T-cell (primary cell): ENCODE measurements around the gene PRICKLE2. TPM values are rescaled to one million over a fixed set of nuclear protein-coding genes. Genes with fewer than 3 reads are reported as not detected.

Experiments used
- ATAC-seq, 4 experiments: fragments of 200-7000 bp in 3 of 4; fragments of 150-1000 bp in 1 of 4; cut with Tn5 transposase; replicated peaks in 1 of 4; 1 replicate in 3 of 4; 2 replicates in 1 of 4; pipeline ENCODE4 v1.10.0; 2021; ENCODE audit warnings: moderate library complexity in 3 of 4, mild to moderate bottlenecking in 2 of 4, moderate number of reproducible peaks in 1 of 4
- CTCF ChIA-PET, 2 donors: fragments of 300-600 bp; sonication (Branson Sonifier 250); formaldehyde crosslinking; loops; one replicate each; lab custom pipeline; 2022; ENCODE audit warnings: antibody characterized with exemption in 2 of 2; lab: Charles Lee
- POLR2A ChIA-PET, 2 donors: fragments of 300-600 bp; sonication (Branson Sonifier 250); formaldehyde crosslinking; loops; one replicate each; lab custom pipeline; 2022; ENCODE audit warnings: antibody characterized with exemption in 2 of 2; lab: Charles Lee
- DNase-seq, 35 experiments: peaks; one replicate each; pipeline versions ENCODE4 v3.0.0 to v3.0.0-alpha.2; 2013 to 2023
- H3K27ac ChIP-seq: one replicate; pipeline ENCODE4 v1.5.1; 2013; ENCODE audit warnings: low read length
- H3K27me3 ChIP-seq, 2 experiments: replicated peaks in 1 of 2; 1 replicate in 1 of 2; 2 replicates in 1 of 2; pipeline versions ENCODE4 v1.6.1 to v1.7.0; 2013; ENCODE audit warnings: low read length in 1 of 2, mixed read lengths in 1 of 2; ENCODE audit not compliant: control insufficient read depth in 2 of 2, insufficient read depth in 2 of 2; ENCODE audit errors: extremely low read depth in 1 of 2
- H3K36me3 ChIP-seq, 2 donors: 1 replicate in 1 of 2; 2 replicates in 1 of 2; pipeline versions ENCODE4 v1.6.1 to v1.7.0; 2013; ENCODE audit warnings: low read length in 1 of 2; ENCODE audit not compliant: control insufficient read depth in 2 of 2, insufficient read depth in 1 of 2; ENCODE audit errors: extremely low read depth in 1 of 2
- H3K4me1 ChIP-seq, 2 experiments: 1 replicate in 1 of 2; 2 replicates in 1 of 2; pipeline versions ENCODE4 v1.6.1 to v1.7.0; 2013; ENCODE audit warnings: low read length in 2 of 2, mixed read lengths in 1 of 2; ENCODE audit not compliant: insufficient read depth in 2 of 2, control insufficient read depth in 1 of 2; ENCODE audit errors: extremely low read depth in 1 of 2
- H3K4me3 ChIP-seq, 2 donors: 1 replicate in 1 of 2; 2 replicates in 1 of 2; pipeline versions ENCODE4 v1.5.1 to v1.7.0; 2013; ENCODE audit warnings: mild to moderate bottlenecking in 2 of 2, low read length in 1 of 2, moderate library complexity in 1 of 2; ENCODE audit not compliant: control insufficient read depth in 1 of 2; ENCODE audit errors: extremely low read depth in 1 of 2
- H3K9me3 ChIP-seq: 2 replicates; pipeline ENCODE4 v1.7.0; 2013
- H3K27ac Mint-ChIP-seq, 2 donors: one replicate each; pipeline ENCODE4 v1.8.0; 2020 to 2021; ENCODE audit warnings: mild to moderate bottlenecking in 2 of 2, mixed read lengths in 2 of 2
- H3K27me3 Mint-ChIP-seq, 2 donors: one replicate each; pipeline ENCODE4 v1.8.0; 2021 to 2022; ENCODE audit warnings: mixed read lengths in 2 of 2
- H3K36me3 Mint-ChIP-seq: one replicate; pipeline ENCODE4 v1.8.0; 2021; ENCODE audit warnings: mixed read lengths
- H3K4me1 Mint-ChIP-seq, 3 donors: one replicate each; pipeline ENCODE4 v1.8.0; 2020 to 2022; ENCODE audit warnings: mixed read lengths in 3 of 3, mild to moderate bottlenecking in 1 of 3
- H3K4me3 Mint-ChIP-seq, 3 donors: one replicate each; pipeline ENCODE4 v1.8.0; 2020 to 2022; ENCODE audit warnings: mild to moderate bottlenecking in 3 of 3, mixed read lengths in 3 of 3, moderate library complexity in 3 of 3
- H3K9me3 Mint-ChIP-seq, 3 donors: one replicate each; pipeline ENCODE4 v1.8.0; 2020 to 2022; ENCODE audit warnings: mixed read lengths in 3 of 3
- WGBS: methylation state at CpG from one replicate; pipeline ENCODE4 v1.1.5; 2013; ENCODE audit warnings: missing lambda C conversion rate; ENCODE audit not compliant: insufficient coverage; 5-methylcytosine and 5-hydroxymethylcytosine counted together
- total RNA-seq, 35 experiments: library from RNA in 6 of 35; stranded (reverse) in 6 of 35; fragments of 120-200 nt in 1 of 35; gene quantifications; one replicate each; pipeline versions ENCODE4 v1.2.1 to v1.2.4 and lab custom pipeline; 2013 to 2026

PRICKLE2 gene
- total RNA-seq, 5 donors from 2014 or later (not counting 1 experiment from before 2014, with no cell fraction given) = 0.06 to 0.13 (median 0.09) TPM; not detected in 2

DNA sequence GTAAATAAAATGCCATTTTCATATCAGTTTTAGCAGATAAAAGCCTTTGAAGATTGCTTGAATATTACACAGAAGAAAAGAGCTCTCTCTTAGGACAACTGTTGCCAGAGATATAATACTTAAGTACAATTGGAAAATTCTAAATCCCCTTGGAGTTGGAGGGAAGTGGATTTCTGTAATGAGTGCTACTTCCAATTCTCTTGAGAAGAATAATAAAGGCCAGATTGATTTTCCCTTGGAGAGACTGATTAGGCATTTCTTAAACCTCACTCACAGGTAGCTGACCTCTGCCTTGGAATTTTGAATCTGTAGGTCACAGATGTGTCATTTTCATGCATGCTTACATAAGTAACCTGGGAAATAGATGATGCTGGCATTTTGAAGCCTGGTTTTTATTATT, 172.1 kb downstream of the PRICKLE2 start:
- ATAC-seq = no peak
- Histone ChIP-seq H3K27ac (no peak overlapping the region), H3K27me3 (peaks cover 0 to 5% of the 10 kb centered on the region in 2 experiments), H3K36me3 (no peaks in the 10 kb centered on the region), H3K9me3 (no peaks in the 10 kb centered on the region), H3K4me3 (no peak overlapping the region), H3K4me1 (no peaks in the 10 kb centered on the region)
- Mint-ChIP-seq H3K9me3 (peaks cover 0 to 4% (median 0%) of the 10 kb centered on the region in 3 donors), H3K27ac (no peak overlapping the region), H3K4me3 (no peak overlapping the region), H3K4me1 (peaks cover 0 to 3% (median 0%) of the 10 kb centered on the region in 3 donors), H3K36me3 (no peaks in the 10 kb centered on the region), H3K27me3 (peaks cover 26 to 38% of the 10 kb centered on the region in 2 donors)
- DNase-seq = no peak
- ChIA-PET POLR2A (interaction anchor here in 1 of 2 donors (0.7 kb wide), 1 partner anchor 130 kb away, joined by 3 read pairs; no protein-coding TSS in a partner anchor), CTCF (no interaction called here)

GRCh38 chr3:64049832-64050231, 175.4 kb downstream of the PRICKLE2 start:
- ChIA-PET CTCF (interaction anchor here in 1 of 2 donors (0.6 kb wide), 1 partner anchor 434 kb away, joined by 4 read pairs; no protein-coding TSS in a partner anchor), POLR2A (no interaction called here)
- H3K27me3 Mint-ChIP-seq = peaks cover 18% of the 10 kb centered on the region in 2 donors
- no peaks in the 10 kb centered on the region for H3K9me3 Mint-ChIP-seq
- no peak overlapping the region for H3K27ac Mint-ChIP-seq
- WGBS = 80% methylated on average over 4 of the region's 4 CpGs
- Histone ChIP-seq H3K4me1 (no peaks in the 10 kb centered on the region), H3K27ac (no peak overlapping the region), H3K9me3 (no peaks in the 10 kb centered on the region), H3K36me3 (no peaks in the 10 kb centered on the region), H3K4me3 (no peak overlapping the region), H3K27me3 (peaks cover 3 to 6% of the 10 kb centered on the region in 2 experiments)
- H3K4me3 Mint-ChIP-seq = no peak overlapping the region
- no peak for ATAC-seq
- H3K36me3 Mint-ChIP-seq = no peaks in the 10 kb centered on the region
- peaks cover 0 to 3% (median 0%) of the 10 kb centered on the region in 3 donors for H3K4me1 Mint-ChIP-seq
- no peak for DNase-seq

GRCh38 chr3:64049136-64049535, 176.1 kb downstream of the PRICKLE2 start:
- Mint-ChIP-seq H3K4me1 (peaks cover 0 to 3% (median 0%) of the 10 kb centered on the region in 3 donors), H3K27ac (no peak overlapping the region), H3K4me3 (no peak overlapping the region), H3K9me3 (no peaks in the 10 kb centered on the region), H3K36me3 (no peaks in the 10 kb centered on the region), H3K27me3 (peaks cover 18 to 21% of the 10 kb centered on the region in 2 donors)
- CTCF ChIA-PET = no interaction called here
- H3K4me1 ChIP-seq = no peaks in the 10 kb centered on the region
- ATAC-seq = no peak
- H3K27ac ChIP-seq = no peak overlapping the region
- no peak for DNase-seq
- WGBS = 57% methylated on average over 1 of the region's 3 CpGs
- no peaks in the 10 kb centered on the region for H3K9me3 ChIP-seq
- peaks cover 3 to 6% of the 10 kb centered on the region in 2 experiments for H3K27me3 ChIP-seq
- POLR2A ChIA-PET = no interaction called here
- H3K4me3 ChIP-seq = no peak overlapping the region
- H3K36me3 ChIP-seq = no peaks in the 10 kb centered on the region

DNA sequence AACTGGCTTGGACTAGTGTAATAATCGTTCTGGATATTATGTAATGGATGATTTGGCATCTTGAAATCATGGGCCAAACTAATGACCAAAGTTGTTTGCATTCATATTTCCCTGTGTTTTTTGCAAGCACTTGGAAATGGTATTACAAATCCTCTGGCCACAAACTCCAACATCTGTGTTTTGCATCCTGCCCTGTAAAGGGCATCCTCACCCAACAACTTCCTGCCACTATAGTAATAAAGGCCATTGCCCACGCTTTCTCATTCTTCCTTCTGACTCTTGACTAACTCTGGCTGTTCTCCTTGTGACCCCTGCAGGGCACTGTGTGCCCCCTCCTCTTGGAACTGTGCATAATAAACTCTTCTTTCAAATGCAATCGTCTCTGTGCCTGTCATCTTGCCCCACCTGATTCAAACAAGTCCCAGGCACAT, 176.6 kb downstream of the PRICKLE2 start:
- H3K9me3 ChIP-seq = no peaks in the 10 kb centered on the region
- WGBS = 0% methylated on average over 1 of the region's 3 CpGs
- CTCF ChIA-PET = no interaction called here
- H3K36me3 ChIP-seq = no peaks in the 10 kb centered on the region
- Mint-ChIP-seq H3K36me3 (no peaks in the 10 kb centered on the region), H3K4me3 (no peak overlapping the region), H3K9me3 (no peaks in the 10 kb centered on the region), H3K27me3 (peaks cover 21 to 23% of the 10 kb centered on the region in 2 donors), H3K27ac (no peak overlapping the region), H3K4me1 (peaks cover 0 to 3% (median 0%) of the 10 kb centered on the region in 3 donors)
- ATAC-seq (no peak), DNase-seq (no peak)
- peaks cover 3 to 6% of the 10 kb centered on the region in 2 experiments for H3K27me3 ChIP-seq
- H3K27ac ChIP-seq = no peak overlapping the region
- POLR2A ChIA-PET = no interaction called here
- no peaks in the 10 kb centered on the region for H3K4me1 ChIP-seq
- H3K4me3 ChIP-seq = no peak overlapping the region

- Mint-ChIP-seq H3K4me3 (no peak overlapping the region), H3K4me1 (peaks cover 0 to 3% (median 0%) of the 10 kb centered on the region in 3 donors), H3K27ac (no peak overlapping the region), H3K9me3 (no peaks in the 10 kb centered on the region), H3K27me3 (peaks cover 26 to 28% of the 10 kb centered on the region in 2 donors), H3K36me3 (no peaks in the 10 kb centered on the region)
- ChIA-PET CTCF (interaction anchor here in 1 of 2 donors (0.6 kb wide), 1 partner anchor 373 kb away, joined by 3 read pairs; no protein-coding TSS in a partner anchor), POLR2A (no interaction called here)
- no peaks in the 10 kb centered on the region for H3K9me3 ChIP-seq
- H3K36me3 ChIP-seq = no peaks in the 10 kb centered on the region
- ATAC-seq (no peak), DNase-seq (no peak)
- H3K27ac ChIP-seq = no peak overlapping the region
- H3K27me3 ChIP-seq = peaks cover 3 to 6% of the 10 kb centered on the region in 2 experiments
- no CpG with 5 or more reads among the region's 7 CpGs for WGBS
- no peaks in the 10 kb centered on the region for H3K4me1 ChIP-seq
- no peak overlapping the region for H3K4me3 ChIP-seq
These were observed 177.5 kb downstream of the PRICKLE2 start for GRCh38 chr3:64047787-64048186.

DNA sequence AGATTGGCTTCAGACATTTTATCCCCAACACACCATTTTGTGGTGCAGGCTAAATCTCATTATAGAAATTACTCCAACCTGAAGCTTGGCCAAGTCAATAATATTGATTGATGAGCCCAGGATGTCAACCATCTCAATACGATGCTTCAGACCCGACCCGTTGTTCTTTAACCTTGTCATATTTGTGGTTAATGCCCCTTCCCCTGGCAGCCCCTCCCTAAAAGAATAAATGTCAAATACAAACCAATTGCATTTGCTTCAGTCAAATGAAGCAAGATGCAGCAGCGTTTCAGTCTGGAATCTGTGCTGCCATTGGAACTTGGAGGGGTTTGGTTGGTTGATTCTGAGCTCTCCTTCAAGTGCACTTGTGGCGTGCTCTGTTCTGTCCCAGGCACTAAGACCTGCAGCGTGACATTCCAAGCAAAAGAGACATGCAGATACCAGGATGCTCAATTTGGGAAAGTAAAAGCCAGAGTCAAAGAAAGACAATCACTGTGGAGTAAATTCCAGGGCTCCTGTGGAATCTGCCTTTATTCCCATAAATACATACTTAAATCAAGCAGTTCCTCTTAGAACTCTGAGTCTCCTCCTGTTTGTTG, 178.2 kb downstream of the PRICKLE2 start:
- no peaks in the 10 kb centered on the region for H3K4me1 ChIP-seq
- Mint-ChIP-seq H3K4me1 (peaks cover 0 to 3% (median 0%) of the 10 kb centered on the region in 3 donors), H3K27me3 (peaks cover 28 to 29% of the 10 kb centered on the region in 2 donors), H3K9me3 (no peaks in the 10 kb centered on the region), H3K27ac (no peak overlapping the region), H3K36me3 (no peaks in the 10 kb centered on the region), H3K4me3 (no peak overlapping the region)
- ChIA-PET POLR2A (no interaction called here), CTCF (interaction anchor here in 1 of 2 donors (0.6 kb wide), 1 partner anchor 374 kb away, joined by 3 read pairs; no protein-coding TSS in a partner anchor)
- H3K4me3 ChIP-seq = no peak overlapping the region
- no peak for ATAC-seq
- no peak overlapping the region for H3K27ac ChIP-seq
- no peak for DNase-seq
- no peaks in the 10 kb centered on the region for H3K9me3 ChIP-seq
- no peaks in the 10 kb centered on the region for H3K36me3 ChIP-seq
- H3K27me3 ChIP-seq = peaks cover 3 to 6% of the 10 kb centered on the region in 2 experiments
- 56% methylated on average over 6 of the region's 6 CpGs for WGBS
